ENCODE data around the gene SLFN5.
"Not testable (repeated sequence)": the region's sequence is repeated elsewhere in the genome, so short reads cannot be mapped to it uniquely, and the experiment has no call there.

Gene SLFN5

DNA sequence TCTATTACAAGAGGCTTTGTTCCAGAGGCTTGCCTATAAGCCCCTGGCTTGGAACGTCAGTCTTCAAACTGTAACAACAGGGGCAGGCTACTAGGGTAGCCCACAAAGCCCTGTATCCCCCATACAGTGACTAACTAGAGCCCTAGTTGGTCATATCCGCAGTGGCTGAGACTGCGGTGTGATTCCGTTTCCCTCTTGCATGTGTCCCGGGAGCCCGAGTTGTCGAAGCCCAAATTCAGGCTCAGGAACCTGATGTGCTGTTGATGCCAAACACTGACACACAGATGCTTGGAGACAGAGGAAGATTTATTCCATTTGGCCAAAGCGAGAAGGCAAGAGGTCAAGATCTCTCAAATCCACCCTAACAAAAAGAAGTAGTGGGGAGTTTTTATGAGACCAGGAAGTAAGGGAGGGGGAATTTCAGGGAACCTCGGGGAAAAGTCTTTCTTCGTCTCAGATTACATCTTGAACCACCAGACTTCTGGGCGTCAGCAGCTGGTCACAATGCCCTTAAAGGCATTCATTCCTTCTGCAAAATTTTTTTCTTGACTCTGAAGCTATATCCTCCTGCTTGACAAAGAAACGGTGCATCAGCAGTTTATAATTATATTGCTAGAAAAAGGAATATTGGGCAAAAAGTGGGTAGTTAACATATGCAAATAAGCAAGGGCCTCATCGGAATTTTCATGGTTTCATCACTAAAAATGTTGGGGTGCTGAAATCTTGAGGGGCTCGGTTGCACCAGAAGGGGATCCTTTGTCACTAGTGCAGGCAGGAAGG is 879 bp downstream of the SLFN5 start:
- DNase-seq = peak; percentile 71 to 74

DNA sequence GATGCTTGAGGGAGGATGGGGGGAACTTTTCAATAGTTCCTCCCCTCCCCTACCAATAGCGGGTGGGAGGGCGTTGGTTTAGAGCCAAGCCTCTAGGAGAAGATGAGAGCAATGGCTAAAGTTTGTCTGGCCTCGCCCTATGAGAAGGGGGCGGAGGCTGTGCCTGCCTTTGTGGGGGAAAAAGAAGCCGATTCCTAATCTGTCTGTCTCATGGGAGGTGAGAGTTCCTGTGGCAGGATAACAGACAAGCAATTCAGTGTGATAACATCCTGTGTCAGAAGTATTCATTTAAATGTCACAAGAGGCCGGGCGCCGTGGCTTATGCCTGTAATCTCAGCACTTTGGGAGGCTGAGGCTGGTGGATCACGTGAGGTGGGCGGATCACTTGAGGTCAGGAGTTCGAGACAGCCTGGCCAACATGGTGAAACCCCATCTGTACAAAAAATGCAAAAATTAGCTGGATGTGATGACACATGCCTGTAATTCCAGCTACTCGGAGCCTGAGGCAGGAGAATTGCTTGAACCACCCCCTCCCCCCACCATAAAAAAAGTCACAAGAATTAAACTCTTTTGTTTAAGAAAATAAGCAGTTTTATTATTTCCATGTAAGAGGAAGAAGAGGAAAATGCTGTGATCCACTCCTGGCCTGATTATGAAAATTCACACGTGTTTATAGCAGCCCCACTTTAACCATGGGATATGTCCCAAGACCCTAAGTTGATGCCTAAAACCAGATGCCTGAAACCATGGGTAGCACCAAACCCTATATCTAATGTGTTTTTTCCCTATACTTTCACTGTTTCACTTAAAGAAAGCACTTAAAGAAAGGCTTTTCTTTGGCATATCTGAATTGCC is 1.7 kb downstream of the SLFN5 start:
- peak; percentile 92 to 93 for DNase-seq

DNA sequence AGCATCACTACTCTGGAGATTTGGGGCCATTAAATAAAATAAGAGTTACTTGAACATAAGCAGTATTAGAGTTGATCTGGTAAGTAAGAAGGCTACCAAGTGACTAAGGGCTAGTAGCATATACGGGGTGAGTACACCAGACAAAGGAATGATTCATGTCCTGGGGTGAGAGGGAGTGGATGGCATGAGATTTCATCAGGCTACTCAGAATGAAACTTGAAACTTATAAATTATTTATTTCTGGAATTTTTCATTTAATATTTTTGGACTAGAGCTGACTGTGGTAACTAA is 2.3 kb downstream of the SLFN5 start:
- DNase-seq = peak in 1 of 2 experiments; percentile 14

DNA sequence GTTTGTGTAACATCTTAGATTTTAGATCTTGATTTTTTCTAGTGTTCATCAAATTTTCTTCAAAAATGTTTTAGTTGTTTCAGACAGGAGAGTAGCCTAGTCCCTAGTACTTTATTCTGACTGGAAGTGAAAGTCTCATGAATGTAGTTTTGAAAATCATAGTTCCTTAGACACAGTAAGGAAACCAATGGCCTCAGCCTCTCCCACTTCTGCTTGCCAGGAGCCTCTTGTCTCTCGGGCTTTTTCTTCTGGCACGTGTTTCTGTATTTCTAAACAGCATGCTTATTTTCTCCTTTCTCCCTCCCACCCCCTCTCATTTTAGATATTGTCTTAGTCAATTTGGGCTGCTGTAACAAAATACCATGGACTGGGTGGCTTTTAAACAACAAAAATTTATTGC is 9.8 kb downstream of the SLFN5 start:
- DNase-seq = no peak

DNA sequence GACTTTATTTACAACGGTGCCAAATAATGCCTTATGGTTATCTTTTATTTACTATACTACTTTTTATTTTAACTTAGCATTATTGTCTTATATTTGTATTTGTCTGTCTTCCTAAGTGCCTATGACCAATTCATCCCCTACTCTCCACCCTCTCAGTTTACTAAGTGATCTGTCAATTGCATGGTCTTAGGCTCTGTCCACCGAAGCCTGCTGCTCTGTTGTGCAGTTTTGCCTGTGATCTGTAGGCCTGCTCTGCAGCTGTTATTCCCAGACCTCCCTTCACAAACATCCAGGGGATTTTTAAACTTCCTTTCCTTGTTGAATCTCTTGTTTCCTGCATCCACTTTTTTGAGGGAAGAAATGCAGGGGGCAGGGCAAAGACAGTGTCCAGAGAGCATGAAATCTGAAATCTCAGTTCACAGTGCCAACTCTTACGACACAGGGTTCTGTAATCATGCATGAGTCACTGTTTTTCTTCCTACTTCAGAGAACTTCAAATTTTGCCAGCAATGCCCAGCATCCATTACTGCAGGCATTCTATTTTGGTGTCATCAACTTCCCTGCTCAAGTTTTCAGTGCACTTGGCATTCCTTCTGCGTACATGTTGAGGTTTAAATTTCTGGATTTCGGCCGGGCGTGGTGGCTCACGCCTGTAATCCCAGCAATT is 11.4 kb downstream of the SLFN5 start:
- no peak for DNase-seq

DNA sequence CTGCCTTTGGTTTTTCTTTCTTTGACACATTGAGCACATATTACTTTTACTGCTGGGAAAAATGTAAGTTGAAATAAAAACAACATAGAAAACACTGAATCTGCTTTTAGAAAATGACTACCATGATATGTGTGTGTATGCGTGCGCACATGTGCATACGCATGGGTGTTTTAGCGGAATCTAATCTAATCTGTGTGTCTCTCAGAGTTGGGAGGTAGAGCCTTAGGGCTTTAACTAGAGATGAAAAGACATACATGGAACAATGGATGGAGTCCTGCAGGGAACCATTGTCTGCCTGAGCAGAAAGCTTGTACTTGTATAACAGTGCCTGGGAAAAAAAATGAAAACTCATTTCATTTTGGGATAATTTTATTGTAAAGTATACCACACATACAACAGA is 12.4 kb downstream of the SLFN5 start:
- no peak for DNase-seq

DNA sequence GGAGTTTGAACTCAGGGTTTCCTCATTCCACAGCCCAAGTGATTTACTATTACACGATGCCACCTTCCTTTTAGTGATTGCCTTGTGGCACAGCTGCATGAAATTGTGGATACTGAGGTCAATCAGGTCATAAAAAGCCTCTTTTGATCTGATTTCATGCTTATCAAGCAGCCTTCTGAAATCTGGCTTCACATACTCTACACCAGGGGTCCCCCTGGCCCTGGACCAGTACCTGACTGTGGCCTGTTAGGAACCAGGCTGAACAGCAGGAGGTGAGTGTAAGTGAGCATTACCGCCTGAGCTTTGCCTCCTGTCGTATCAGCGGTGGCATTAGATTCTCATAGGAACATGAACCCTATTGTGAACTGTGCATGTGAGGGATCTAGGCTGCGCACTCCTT is 13.8 kb downstream of the SLFN5 start:
- DNase-seq = no peak

DNA sequence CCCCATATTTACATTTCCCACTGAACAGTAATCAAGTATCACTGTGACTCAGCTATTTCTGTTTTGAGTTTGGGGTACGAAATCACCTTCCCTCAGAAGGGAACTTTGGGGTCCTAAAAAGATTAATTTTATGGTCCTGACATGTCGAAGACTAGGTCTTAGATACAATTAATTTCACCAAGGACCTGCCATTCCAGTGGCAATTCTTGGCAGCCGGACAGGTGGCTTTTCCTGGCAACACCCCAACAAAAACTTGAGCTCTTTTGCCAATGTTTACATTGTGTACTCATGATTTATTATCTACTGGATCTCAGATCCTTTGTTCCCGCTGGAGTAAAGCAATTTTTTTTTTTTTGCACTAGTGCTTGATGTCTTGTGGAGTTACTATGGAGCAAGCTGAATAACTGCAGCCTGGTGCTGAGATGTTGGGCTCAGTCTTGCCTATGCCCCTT is 14.4 kb downstream of the SLFN5 start:
- DNase-seq = no peak

DNA sequence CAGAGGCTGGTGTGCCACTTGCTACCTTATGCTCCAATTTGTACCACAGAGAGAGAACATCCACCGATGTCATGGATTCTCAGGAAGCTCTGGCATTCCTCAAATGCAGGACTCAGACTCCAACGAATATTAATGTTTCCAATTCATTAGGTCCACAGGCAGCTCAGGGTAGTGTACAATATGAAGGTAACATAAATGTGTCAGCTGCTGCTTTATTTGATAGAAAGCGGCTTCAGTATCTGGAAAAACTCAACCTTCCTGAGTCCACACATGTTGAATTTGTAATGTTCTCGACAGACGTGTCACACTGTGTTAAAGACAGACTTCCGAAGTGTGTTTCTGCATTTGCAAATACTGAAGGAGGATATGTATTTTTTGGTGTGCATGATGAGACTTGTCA is 16.1 kb downstream of the SLFN5 start:
- no peak for DNase-seq

DNA sequence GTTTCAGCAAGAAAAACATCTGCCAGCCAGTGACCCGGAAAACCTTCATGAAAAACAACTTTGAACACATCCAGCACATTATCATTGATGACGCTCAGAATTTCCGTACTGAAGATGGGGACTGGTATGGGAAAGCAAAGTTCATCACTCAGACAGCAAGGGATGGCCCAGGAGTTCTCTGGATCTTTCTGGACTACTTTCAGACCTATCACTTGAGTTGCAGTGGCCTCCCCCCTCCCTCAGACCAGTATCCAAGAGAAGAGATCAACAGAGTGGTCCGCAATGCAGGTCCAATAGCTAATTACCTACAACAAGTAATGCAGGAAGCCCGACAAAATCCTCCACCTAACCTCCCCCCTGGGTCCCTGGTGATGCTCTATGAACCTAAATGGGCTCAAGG is 22.2 kb downstream of the SLFN5 start:
- no peak for DNase-seq

DNA sequence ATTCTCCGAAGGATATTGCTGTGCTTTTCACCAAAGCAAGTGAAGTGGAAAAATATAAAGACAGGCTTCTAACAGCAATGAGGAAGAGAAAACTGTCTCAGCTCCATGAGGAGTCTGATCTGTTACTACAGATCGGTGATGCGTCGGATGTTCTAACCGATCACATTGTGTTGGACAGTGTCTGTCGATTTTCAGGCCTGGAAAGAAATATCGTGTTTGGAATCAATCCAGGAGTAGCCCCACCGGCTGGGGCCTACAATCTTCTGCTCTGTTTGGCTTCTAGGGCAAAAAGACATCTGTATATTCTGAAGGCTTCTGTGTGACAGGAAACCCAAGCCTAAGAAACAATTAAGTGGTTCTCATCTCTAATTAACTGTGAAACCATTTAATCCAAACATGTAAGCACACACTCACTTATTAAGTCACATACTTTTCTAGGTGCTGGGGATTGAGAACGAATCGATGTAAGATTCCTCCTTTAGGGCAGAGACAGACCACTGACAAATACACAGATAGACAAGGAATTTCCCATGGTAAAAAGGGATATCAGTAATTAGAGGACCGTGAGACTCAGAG is 22.8 kb downstream of the SLFN5 start:
- no peak for DNase-seq

DNA sequence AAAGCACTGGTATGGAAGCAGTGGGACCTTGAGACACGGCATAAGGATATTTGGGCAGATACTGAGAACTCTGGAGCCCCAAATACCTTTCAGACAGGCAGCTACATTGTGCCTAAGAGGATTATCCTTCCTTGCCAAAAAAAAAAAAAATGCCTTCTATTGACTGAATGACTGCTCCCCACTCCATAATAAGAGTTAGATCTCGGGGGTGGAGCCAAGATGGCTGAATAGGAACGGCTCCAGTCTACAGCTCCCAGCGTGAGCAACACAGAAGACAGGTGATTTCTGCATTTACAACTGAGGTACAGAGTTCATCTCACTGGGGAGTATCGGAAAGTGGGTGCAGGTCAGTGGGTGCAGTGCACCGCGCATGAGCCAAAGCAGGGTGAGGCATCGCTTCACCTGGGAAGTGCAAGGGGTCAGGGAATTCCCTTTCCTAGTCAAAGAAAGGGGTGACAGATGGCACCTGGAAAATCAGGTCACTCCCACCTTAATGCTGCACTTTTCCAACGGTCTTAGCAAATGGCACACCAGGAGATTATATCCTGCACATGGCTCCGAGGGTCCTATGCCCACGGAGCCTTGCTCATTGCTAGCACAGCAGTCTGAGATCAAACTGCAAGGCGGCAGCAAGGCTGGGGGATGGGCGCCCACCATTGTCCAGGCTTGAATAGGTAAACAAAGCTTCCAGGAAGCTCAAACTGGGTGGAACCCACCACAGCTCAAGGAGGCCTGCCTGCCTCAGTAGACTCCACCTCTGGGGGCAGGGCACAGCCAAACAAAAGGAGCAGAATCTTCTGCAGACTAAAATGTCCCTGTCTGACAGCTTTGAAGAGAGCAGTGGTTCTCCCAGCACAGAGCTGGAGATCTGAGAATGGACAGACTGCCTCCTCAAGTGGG is 31.5 kb downstream of the SLFN5 start:
- not testable (repeated sequence) for DNase-seq

DNA sequence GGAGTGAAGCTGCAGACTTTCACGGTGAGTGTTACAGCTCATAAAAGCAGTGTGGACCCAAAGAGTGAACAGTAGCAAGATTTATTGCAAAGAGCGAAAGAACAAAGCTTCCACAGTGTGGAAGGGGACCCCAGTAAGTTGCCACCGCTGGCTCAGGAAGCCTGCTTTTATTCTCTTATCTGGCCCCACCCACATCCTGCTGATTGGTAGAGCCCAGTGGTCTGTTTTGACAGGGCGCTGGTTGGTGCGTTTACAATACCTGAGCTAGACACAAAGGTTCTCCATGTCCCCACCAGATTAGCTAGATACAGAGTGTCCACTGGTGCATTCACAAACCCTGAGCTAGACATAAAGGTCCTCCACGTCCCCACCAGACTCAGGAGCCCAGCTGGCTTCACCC is 35.6 kb downstream of the SLFN5 start:
- not testable (repeated sequence) for DNase-seq

DNA sequence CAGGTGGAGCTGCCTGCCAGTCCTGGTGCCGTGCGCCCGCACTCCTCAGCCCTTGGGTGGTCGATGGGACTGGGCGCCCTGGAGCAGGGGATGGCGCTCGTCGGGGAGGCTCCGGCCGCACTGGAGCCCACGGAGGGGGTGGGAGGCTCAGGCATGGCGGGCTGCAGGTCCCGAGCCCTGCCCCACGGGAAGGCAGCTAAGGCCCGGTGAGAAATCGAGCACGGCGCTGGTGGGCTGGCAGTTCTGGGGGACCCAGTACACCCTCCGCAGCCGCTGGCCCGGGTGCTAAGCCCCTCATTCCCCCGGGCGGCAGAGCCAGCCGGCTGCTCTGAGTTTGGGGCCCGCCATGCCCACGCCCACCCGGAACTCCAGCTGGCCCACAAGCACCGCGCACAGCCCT is 36.0 kb downstream of the SLFN5 start:
- not testable (repeated sequence) for DNase-seq

DNA sequence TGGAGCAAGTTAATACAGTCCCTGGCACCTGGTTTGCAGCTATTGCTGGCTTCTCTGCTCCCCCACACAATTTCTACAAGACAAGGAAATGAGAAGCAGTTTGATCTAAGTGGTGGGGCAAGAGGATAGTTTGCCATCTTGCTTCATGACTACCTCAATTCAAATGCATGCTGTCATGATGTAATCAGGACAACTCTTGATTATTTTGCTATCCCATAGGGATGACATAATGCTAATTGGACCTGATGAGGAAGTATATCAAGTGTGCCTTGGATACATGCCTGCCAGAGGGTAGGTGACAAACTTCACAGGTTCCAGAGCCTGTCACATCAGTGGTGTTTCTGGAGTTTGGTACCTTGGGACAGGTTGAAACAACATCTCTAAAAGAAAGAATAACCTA is 40.9 kb downstream of the SLFN5 start:
- no peak for DNase-seq

DNA sequence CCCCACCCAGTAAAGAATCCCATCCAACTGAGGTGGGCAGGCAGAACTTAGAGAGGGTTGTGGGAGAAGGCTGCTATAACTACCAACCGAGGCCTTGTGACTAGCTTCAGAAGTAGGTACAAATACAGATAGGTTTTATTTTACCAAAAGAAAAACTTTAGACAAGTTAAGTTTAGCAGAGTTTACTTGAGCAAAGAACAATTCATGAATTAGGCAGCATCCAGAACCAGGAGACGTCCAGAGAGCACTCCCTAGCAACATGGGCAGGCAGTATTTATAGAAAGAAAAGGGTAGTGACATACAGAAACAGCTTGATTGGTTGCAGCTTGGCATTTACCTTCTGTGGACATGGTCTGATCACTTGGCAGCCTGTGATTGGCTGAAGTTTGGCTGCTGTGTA is 42.1 kb downstream of the SLFN5 start:
- DNase-seq = no peak

DNA sequence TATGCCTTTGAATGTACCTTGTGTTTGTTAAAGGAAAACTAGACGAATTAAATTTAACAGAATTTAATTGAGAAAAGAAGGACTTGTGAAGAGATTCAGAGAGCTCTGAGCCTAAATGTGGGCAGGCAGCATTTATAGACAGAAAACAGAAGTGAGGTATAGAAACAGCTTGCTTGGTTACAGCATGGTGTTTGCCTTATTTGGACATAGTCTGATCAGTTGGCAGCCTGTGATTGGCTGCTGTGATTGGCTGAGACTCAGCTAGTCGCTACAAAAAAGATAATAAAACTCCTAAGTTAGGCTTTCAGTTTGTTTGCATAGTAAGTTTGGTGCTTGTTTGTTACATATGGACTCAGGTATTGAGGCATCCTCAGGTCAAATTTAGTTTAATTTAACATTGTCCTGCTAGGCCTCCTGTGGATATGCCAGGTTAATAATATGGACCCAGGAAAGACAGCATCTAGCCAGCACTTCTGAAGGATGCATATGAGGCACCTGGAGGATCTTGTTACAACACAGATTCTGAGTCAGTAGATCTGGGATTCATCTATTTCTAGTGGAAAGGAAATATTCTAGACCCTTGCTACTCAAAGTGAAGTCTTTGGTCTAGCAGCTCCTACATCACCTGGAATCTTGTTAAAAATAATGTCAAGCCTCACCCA is 43.4 kb downstream of the SLFN5 start:
- no peak for DNase-seq

DNA sequence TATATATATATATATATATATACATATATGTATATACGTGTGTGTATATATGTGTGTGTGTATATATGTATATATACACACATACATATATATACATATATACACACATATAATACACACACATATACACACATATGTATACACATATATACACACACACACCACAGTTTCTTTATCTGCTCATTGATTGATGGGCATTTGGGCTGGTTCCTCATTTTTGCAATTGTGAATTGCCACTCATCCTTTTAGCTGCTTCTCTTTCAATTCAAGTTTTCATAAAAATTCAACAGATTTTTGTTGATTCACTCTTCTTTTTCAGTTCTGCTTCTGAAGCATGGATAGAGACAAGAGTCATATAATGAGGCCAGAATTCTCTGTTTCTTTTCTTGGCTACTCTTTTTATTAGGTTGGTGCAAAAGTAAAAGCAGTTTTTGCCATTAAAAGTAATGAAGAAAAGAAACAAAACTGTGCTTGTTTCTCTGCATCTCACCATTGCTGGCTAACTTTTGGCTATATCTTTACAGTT is 44.5 kb downstream of the SLFN5 start:
- no peak for DNase-seq

DNA sequence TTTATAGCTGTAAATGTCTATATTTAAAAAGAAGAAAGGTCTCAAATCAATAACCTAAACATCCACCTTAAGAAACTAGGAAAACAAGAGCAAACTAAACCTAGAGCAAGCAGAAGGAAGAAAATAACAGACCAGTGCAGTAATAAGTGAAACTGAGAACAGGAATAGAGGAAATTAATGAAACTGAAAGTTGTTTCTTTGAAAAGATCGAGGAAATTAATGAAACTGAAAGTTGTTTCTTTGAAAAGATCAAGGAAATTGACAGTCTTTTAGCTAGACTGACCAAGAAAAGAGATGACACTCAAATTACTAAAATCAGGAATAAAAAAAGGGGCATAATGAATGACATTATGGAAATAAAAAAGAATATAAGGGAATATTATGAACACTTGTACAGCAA is 46.4 kb downstream of the SLFN5 start:
- no peak for DNase-seq

DNA sequence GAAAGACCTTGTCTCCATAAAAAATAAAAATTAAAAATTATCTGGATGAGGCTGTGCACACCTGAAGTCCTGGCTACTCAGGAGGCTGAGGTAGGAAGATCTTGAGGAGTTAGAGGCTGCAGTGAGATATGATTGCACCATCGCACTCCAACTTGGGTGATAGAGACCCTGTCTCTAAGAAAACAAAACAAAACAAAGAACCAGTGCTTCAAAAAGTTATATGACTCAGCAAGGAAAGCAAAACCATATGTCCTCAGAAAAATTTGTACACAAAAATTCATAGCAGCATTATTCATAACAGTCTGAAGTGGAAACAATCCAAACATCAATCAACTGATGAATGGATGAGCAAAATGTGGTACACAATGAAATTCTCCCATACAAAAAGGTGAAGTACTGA is 48.9 kb downstream of the SLFN5 start:
- no peak for DNase-seq

DNA sequence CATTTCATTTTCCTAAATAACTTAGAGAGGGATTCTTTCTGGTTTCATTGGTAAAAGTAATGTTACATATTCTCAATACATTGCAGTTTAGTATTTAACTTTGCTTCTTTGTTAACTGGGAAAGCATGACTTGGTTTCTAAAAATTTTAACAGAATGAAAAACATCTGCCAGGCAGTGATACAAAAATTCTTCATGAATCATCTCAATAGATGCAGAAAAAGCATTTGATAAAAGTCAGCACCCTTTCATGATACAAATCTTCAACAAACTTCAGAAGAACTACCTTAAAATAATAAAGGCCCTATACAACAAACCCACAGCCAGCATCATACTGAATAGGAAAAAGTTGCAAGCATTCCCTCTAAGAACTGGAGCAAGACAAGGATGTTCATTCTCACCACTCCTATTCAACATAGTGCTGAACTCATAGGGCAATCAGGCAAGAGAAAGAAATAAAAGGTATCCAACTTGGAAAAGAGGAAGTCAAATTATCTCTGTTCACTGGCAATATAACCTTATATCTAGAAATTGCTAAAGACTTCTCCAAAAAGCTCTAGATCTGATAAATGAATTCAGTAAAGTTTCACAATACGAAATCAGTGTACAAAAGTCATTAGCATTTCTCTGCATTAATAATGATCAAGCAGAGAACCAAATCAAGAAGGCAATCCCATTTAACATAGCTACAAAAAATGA is 50.4 kb downstream of the SLFN5 start:
- no peak for DNase-seq

Measured in activated T-cell treated with anti-CD3 and anti-CD28 coated beads, Interleukin-2, amount 50 U/mL, for 48 hours (primary cell).